HFFc6 (cell line): Measurements from ENCODE around the gene YJEFN3. TPM values are rescaled to one million over a fixed set of nuclear protein-coding genes. Genes with fewer than 3 reads are reported as not detected.
A peak's percentile ranks its signal among the peaks of the same experiment; 100 is the strongest.

Experiments
- DNase-seq: peaks from one replicate; pipeline ENCODE4 v3.0.0-alpha.2; 2018
- H3K27ac Mint-ChIP-seq: 2 replicates; pipeline ENCODE4 v1.8.0; 2020; ENCODE audit warnings: mild to moderate bottlenecking, mixed read lengths
- H3K27me3 Mint-ChIP-seq: 2 replicates; pipeline ENCODE4 v1.8.0; 2021; ENCODE audit warnings: mild to moderate bottlenecking, moderate library complexity, mixed read lengths; ENCODE audit not compliant: insufficient read depth
- H3K36me3 Mint-ChIP-seq: 2 replicates; pipeline ENCODE4 v1.8.0; 2021; ENCODE audit warnings: low read depth, mixed read lengths
- H3K4me1 Mint-ChIP-seq: 2 replicates; pipeline ENCODE4 v1.8.0; 2020; ENCODE audit warnings: low read depth, mixed read lengths
- H3K4me3 Mint-ChIP-seq: 2 replicates; pipeline ENCODE4 v1.8.0; 2020; ENCODE audit warnings: mild to moderate bottlenecking, moderate library complexity, mixed read lengths
- H3K9me3 Mint-ChIP-seq: 2 replicates; pipeline ENCODE4 v1.8.0; 2020; ENCODE audit warnings: mild to moderate bottlenecking, mixed read lengths
- CTCF ChIP-seq: fragments of 200-600 bp; sonication (generic); IDR thresholded peaks from 2 replicates; pipeline ENCODE4 v1.5.0; 2021; ENCODE audit warnings: antibody characterized with exemption, mild to moderate bottlenecking
- long read RNA-seq: library from polyadenylated mRNA; unstranded; transcript quantifications from one replicate; pipeline ENCODE4 v2.0.0, GENCODE V29; 2019
- total RNA-seq, 6 experiments: library from RNA; stranded (reverse); fragmentation: NEBNext Ultra II Directional; extraction: Animal tissue kit (Norgen Biotek cat#: 25700); gene quantifications; 2 replicates in 1 of 6; 3 replicates in 5 of 6; pipeline ENCODE4 v1.2.3, GENCODE V29; 2021

YJEFN3 gene
- total RNA-seq: 1 to 10 TPM; 1.4 to 2.5 (median 2.0) TPM
- long read RNA-seq, partial matches to known transcripts: 1 of 1 reads
- long read RNA-seq, other reads (novel, unspliced or antisense): 0 of 1 reads

- no peak for DNase-seq
- no peaks in the 10 kb centered on the region for H3K36me3 Mint-ChIP-seq
- H3K4me1 Mint-ChIP-seq: peaks cover 23% of the 10 kb centered on the region
- no peaks in the 10 kb centered on the region for H3K9me3 Mint-ChIP-seq
- peaks cover 2% of the 10 kb centered on the region for H3K27me3 Mint-ChIP-seq
- no peak within 1 kb of the TSS for H3K4me3 Mint-ChIP-seq
- TF ChIP-seq CTCF: no peak
- H3K27ac Mint-ChIP-seq: no peak within 1 kb of the TSS
Measured at GRCh38 chr19:19528721-19529490, at the start of gene YJEFN3. Gene YJEFN3, plus strand, starts transcription at chr19:19528911. Its CDS starts 22 bp downstream, at chr19:19528933.

- no peak for DNase-seq
- H3K36me3 Mint-ChIP-seq: no peaks in the 10 kb centered on the region; the same call in none of the 2 replicates
- H3K4me3 Mint-ChIP-seq: no peak overlapping the region
- H3K27me3 Mint-ChIP-seq: peaks cover 3% of the 10 kb centered on the region
- H3K9me3 Mint-ChIP-seq: no peaks in the 10 kb centered on the region
- no peak for TF ChIP-seq CTCF
- peaks cover 35% of the 10 kb centered on the region for H3K4me1 Mint-ChIP-seq
- H3K27ac Mint-ChIP-seq: no peak overlapping the region
Measured at GRCh38 chr19:19480688-19481087, 48.0 kb upstream of the YJEFN3 start.

- TF ChIP-seq CTCF: no peak
- Mint-ChIP-seq H3K9me3 (no peaks in the 10 kb centered on the region), H3K27me3 (peaks cover 3% of the 10 kb centered on the region), H3K4me1 (peaks cover 41% of the 10 kb centered on the region), H3K4me3 (no peak overlapping the region), H3K36me3 (no peaks in the 10 kb centered on the region; the same call in 1 of the 2 replicates), H3K27ac (peak overlapping the region; percentile 43)
- no peak for DNase-seq
Measured at GRCh38 chr19:19482809-19483596, 45.7 kb upstream of the YJEFN3 start.

- Mint-ChIP-seq H3K27ac (peak overlapping the region; percentile 97), H3K27me3 (peaks cover 4% of the 10 kb centered on the region), H3K9me3 (no peaks in the 10 kb centered on the region), H3K36me3 (no peaks in the 10 kb centered on the region; the same call in 1 of the 2 replicates), H3K4me3 (peak overlapping the region; percentile 67), H3K4me1 (peaks cover 64% of the 10 kb centered on the region)
- TF ChIP-seq CTCF: no peak
- DNase-seq: peak; percentile 57
Measured at GRCh38 chr19:19485161-19485997, 43.3 kb upstream of the YJEFN3 start.

- peaks cover 4% of the 10 kb centered on the region for H3K27me3 Mint-ChIP-seq
- peak overlapping the region; percentile 97 for H3K27ac Mint-ChIP-seq
- TF ChIP-seq CTCF: no peak
- H3K36me3 Mint-ChIP-seq: no peaks in the 10 kb centered on the region; the same call in 1 of the 2 replicates
- H3K4me3 Mint-ChIP-seq: peak overlapping the region; percentile 67; the same call in 1 of the 2 replicates
- H3K4me1 Mint-ChIP-seq: peaks cover 69% of the 10 kb centered on the region
- H3K9me3 Mint-ChIP-seq: no peaks in the 10 kb centered on the region
- DNase-seq: no peak
Measured at GRCh38 chr19:19485998-19486290, 42.8 kb upstream of the YJEFN3 start.
